H1 (cell line): ENCODE measurements around the gene RAB40A. TPM values are rescaled to one million over a fixed set of nuclear protein-coding genes. Genes with fewer than 3 reads are reported as not detected.

Experiments used
- CTCF ChIA-PET: fragments of 300-600 bp; sonication (Branson Sonifier 250); formaldehyde crosslinking; loops from one replicate; lab custom pipeline; 2021; ENCODE audit not compliant: partially characterized antibody; lab: Charles Lee
- POLR2A ChIA-PET: fragments of 300-600 bp; sonication (Branson Sonifier 250); formaldehyde crosslinking; loops from one replicate; lab custom pipeline; 2021; ENCODE audit warnings: inconsistent platforms; ENCODE audit not compliant: partially characterized antibody; lab: Charles Lee
- DNase-seq, 2 experiments: peaks; one replicate each; pipeline versions ENCODE4 v3.0.0 to v3.0.0-alpha.2; 2010 to 2022; ENCODE audit warnings: low spot score in 2 of 2, low read depth in 1 of 2, mixed read lengths in 1 of 2
- FAIRE-seq: peaks from 2 replicates; lab custom pipeline; 2011; peaks lifted over from hg19 to GRCh38; lab: Jason Lieb, UNC
- H2AFZ ChIP-seq: 2 replicates; pipeline ENCODE4 v1.8.1; 2012; ENCODE audit warnings: low read length, inconsistent platforms
- H2AK5ac ChIP-seq: 2 replicates; pipeline ENCODE4 v1.6.1; 2013; ENCODE audit warnings: low read depth, low read length
- H2BK120ac ChIP-seq: replicated peaks from 2 replicates; pipeline ENCODE3; 2013; ENCODE audit warnings: low read depth, low read length, inconsistent platforms
- H2BK12ac ChIP-seq: 2 replicates; pipeline ENCODE4 v1.6.1; 2013; ENCODE audit warnings: low read depth, low read length
- H2BK15ac ChIP-seq: 2 replicates; pipeline ENCODE4 v1.6.1; 2013; ENCODE audit warnings: low read length
- H2BK20ac ChIP-seq: 2 replicates; pipeline ENCODE4 v1.6.1; 2013; ENCODE audit warnings: low read length
- H2BK5ac ChIP-seq: 2 replicates; pipeline ENCODE4 v1.6.1; 2013; ENCODE audit warnings: low read depth, low read length
- H3K14ac ChIP-seq: 2 replicates; pipeline ENCODE4 v1.6.1; 2013; ENCODE audit warnings: inconsistent platforms; ENCODE audit not compliant: insufficient read length
- H3K18ac ChIP-seq: 2 replicates; pipeline ENCODE4 v1.6.1; 2013; ENCODE audit warnings: low read length; ENCODE audit errors: extremely low read depth
- H3K23ac ChIP-seq: 2 replicates; pipeline ENCODE4 v1.6.1; 2013; ENCODE audit warnings: inconsistent platforms; ENCODE audit not compliant: insufficient read length
- H3K23me2 ChIP-seq: 2 replicates; pipeline ENCODE4 v1.6.1; 2013; ENCODE audit warnings: low read depth, low read length
- H3K27ac ChIP-seq: 2 replicates; pipeline ENCODE4 v1.6.1; 2011; ENCODE audit warnings: low read depth, low read length, inconsistent platforms
- H3K27me3 ChIP-seq, 4 experiments: replicated peaks in 1 of 4; 1 replicate in 1 of 4; 2 replicates in 3 of 4; pipeline versions ENCODE4 v1.6.1 to v1.8.1; 2011 to 2013; ENCODE audit warnings: low read length in 3 of 4, mild to moderate bottlenecking in 3 of 4, inconsistent platforms in 2 of 4, mixed read lengths in 2 of 4, moderate library complexity in 1 of 4; ENCODE audit not compliant: control insufficient read depth in 3 of 4, insufficient read depth in 3 of 4; ENCODE audit errors: extremely low read depth in 1 of 4
- H3K36me3 ChIP-seq, 4 experiments: 2 replicates each; pipeline versions ENCODE4 v1.6.1 to v1.8.1; 2011 to 2013; ENCODE audit warnings: mild to moderate bottlenecking in 4 of 4, low read length in 3 of 4, moderate library complexity in 2 of 4, control low read depth in 1 of 4, inconsistent platforms in 1 of 4; ENCODE audit not compliant: insufficient read depth in 4 of 4, control insufficient read depth in 2 of 4
- H3K4ac ChIP-seq: replicated peaks from 2 replicates; pipeline ENCODE3; 2013; ENCODE audit warnings: low read length, low read depth, mixed read lengths, inconsistent platforms; ENCODE audit not compliant: insufficient read length
- H3K4me1 ChIP-seq, 4 experiments: replicated peaks in 1 of 4; 1 replicate in 1 of 4; 2 replicates in 3 of 4; pipeline versions ENCODE4 v1.6.1 to v1.8.1; 2011 to 2013; ENCODE audit warnings: low read length in 3 of 4, inconsistent platforms in 2 of 4, mixed read lengths in 1 of 4; ENCODE audit not compliant: insufficient read depth in 4 of 4, control insufficient read depth in 3 of 4
- H3K4me2 ChIP-seq, 2 experiments: 2 replicates each; pipeline versions ENCODE4 v1.6.1 to v1.8.1; 2011 to 2013; ENCODE audit warnings: low read depth in 2 of 2, low read length in 2 of 2, control low read depth in 1 of 2, inconsistent platforms in 1 of 2, mild to moderate bottlenecking in 1 of 2; ENCODE audit not compliant: insufficient read depth in 1 of 2
- H3K4me3 ChIP-seq, 4 experiments: fragments of 200-600, 300-600 bp in 1 of 4; sonication (generic), shearing (Covaris generic), sonication (Bioruptor Twin) in 1 of 4; 2 replicates each; pipeline versions ENCODE4 v1.5.1 to v1.8.1; 2011 to 2016; ENCODE audit warnings: low read length in 4 of 4, low read depth in 3 of 4, control low read depth in 2 of 4, inconsistent platforms in 2 of 4, mild to moderate bottlenecking in 2 of 4, mixed read lengths in 1 of 4, moderate library complexity in 1 of 4; ENCODE audit not compliant: insufficient read depth in 2 of 4; ENCODE audit errors: extremely low read depth in 1 of 4
- H3K56ac ChIP-seq: replicated peaks from 2 replicates; pipeline ENCODE3; 2013; ENCODE audit warnings: low read depth, mild to moderate bottlenecking, mixed read lengths, low read length, inconsistent platforms; ENCODE audit not compliant: insufficient read length
- H3K79me1 ChIP-seq: 2 replicates; pipeline ENCODE4 v1.6.1; 2013; ENCODE audit warnings: low read depth, low read length, control low read depth
- H3K79me2 ChIP-seq, 2 experiments: 2 replicates each; pipeline versions ENCODE4 v1.6.1 to v1.8.1; 2012 to 2013; ENCODE audit warnings: low read length in 2 of 2, mild to moderate bottlenecking in 2 of 2, inconsistent platforms in 1 of 2; ENCODE audit not compliant: insufficient read depth in 2 of 2, control insufficient read depth in 1 of 2
- H3K9ac ChIP-seq, 4 experiments: replicated peaks in 1 of 4; 1 replicate in 1 of 4; 2 replicates in 3 of 4; pipeline versions ENCODE4 v1.6.1 to v1.8.1; 2011 to 2013; ENCODE audit warnings: low read depth in 3 of 4, low read length in 3 of 4, control low read depth in 2 of 4, mild to moderate bottlenecking in 2 of 4, moderate library complexity in 2 of 4, inconsistent platforms in 1 of 4; ENCODE audit errors: extremely low read depth in 1 of 4
- H3K9me3 ChIP-seq, 2 experiments: 2 replicates each; pipeline versions ENCODE4 v1.6.1 to v1.8.1; 2012 to 2013; ENCODE audit warnings: mild to moderate bottlenecking in 2 of 2, moderate library complexity in 2 of 2, control low read depth in 1 of 2, inconsistent platforms in 1 of 2, low read depth in 1 of 2, low read length in 1 of 2, mixed read lengths in 1 of 2; ENCODE audit not compliant: insufficient read depth in 2 of 2
- H4K20me1 ChIP-seq, 2 experiments: replicated peaks in 1 of 2; 2 replicates each; pipeline versions ENCODE3 to v1.8.1; 2011 to 2013; ENCODE audit warnings: inconsistent platforms in 2 of 2, low read length in 2 of 2, mild to moderate bottlenecking in 1 of 2; ENCODE audit not compliant: insufficient read depth in 2 of 2, control insufficient read depth in 1 of 2
- H4K5ac ChIP-seq: 2 replicates; pipeline ENCODE4 v1.6.1; 2013; ENCODE audit warnings: low read length, low read depth, mixed read lengths, inconsistent platforms; ENCODE audit not compliant: insufficient read length
- H4K8ac ChIP-seq: 2 replicates; pipeline ENCODE4 v1.8.0; 2013; ENCODE audit warnings: mild to moderate bottlenecking, moderate library complexity, low read length, inconsistent platforms; ENCODE audit not compliant: insufficient read depth; ENCODE audit errors: extremely low read depth
- H4K91ac ChIP-seq: replicated peaks from 2 replicates; pipeline ENCODE3; 2013; ENCODE audit warnings: low read length, mixed read lengths, inconsistent platforms; ENCODE audit not compliant: insufficient read length
- ASH2L ChIP-seq: fragments of 200-600, 300-600 bp; sonication (generic); IDR thresholded peaks from one replicate; pipeline ENCODE4 v1.7.1; 2017; ENCODE audit warnings: low read length
- GTF2F1 ChIP-seq: IDR thresholded peaks from 2 replicates; pipeline ENCODE4 v1.6.1; 2012; ENCODE audit warnings: low read depth, low read length, improper control_type of control experiment, borderline replicate concordance
- KDM1A ChIP-seq: fragments of 200-600, 300-600 bp; sonication (generic); IDR thresholded peaks from 2 replicates; pipeline ENCODE4 v1.7.1; 2016; ENCODE audit warnings: mild to moderate bottlenecking, low read length, borderline replicate concordance
- NANOG ChIP-seq: IDR thresholded peaks from 2 replicates; pipeline ENCODE4 v1.6.1; 2011; ENCODE audit warnings: low read length, low read depth, mild to moderate bottlenecking, inconsistent platforms; ENCODE audit not compliant: insufficient read depth, poor library complexity, severe bottlenecking
- RNF2 ChIP-seq: fragments of 200-900, 300-1000 bp; sonication (generic); IDR thresholded peaks from 2 replicates; pipeline ENCODE4 v1.7.1; 2016; ENCODE audit warnings: borderline replicate concordance, low read depth, mild to moderate bottlenecking, antibody characterized with exemption, low read length; ENCODE audit not compliant: poor library complexity, severe bottlenecking; ENCODE audit errors: missing control alignments
- SAP30 ChIP-seq: fragments of 300-600 bp; sonication (generic); IDR thresholded peaks from 2 replicates; pipeline ENCODE4 v1.7.1; 2012; ENCODE audit warnings: low read length, moderate library complexity, mild to moderate bottlenecking, inconsistent platforms; ENCODE audit not compliant: insufficient read depth, insufficient replicate concordance
- SP4 ChIP-seq: IDR thresholded peaks from 2 replicates; pipeline ENCODE4 v1.6.1; 2012; ENCODE audit warnings: low read length, inconsistent platforms
- SUZ12 ChIP-seq: fragments of 200-600 bp; sonication (generic); IDR thresholded peaks from 2 replicates; pipeline ENCODE4 v1.6.1; 2012; ENCODE audit warnings: mild to moderate bottlenecking, inconsistent platforms, low read length, moderate library complexity, mixed read lengths
- TCF12 ChIP-seq: IDR thresholded peaks from 2 replicates; pipeline ENCODE4 v1.6.1; 2011; ENCODE audit warnings: low read depth, mild to moderate bottlenecking, low read length
- TEAD4 ChIP-seq: IDR thresholded peaks from 2 replicates; pipeline ENCODE4 v1.6.1; 2012; ENCODE audit warnings: low read depth, low read length, inconsistent platforms, mixed read lengths
- WGBS, 2 experiments: shearing (Covaris generic) in 1 of 2; methylation state at CpG; one replicate each; pipeline versions ENCODE4 v1.1.6 to v1.1.7; 2013 to 2015; ENCODE audit warnings: low lambda C conversion rate in 2 of 2, mixed read lengths in 2 of 2, inconsistent platforms in 1 of 2, low coverage in 1 of 2, missing lambda C conversion rate in 1 of 2; ENCODE audit not compliant: insufficient replicate concordance in 2 of 2, insufficient coverage in 1 of 2, insufficient read length in 1 of 2; ENCODE audit errors: extremely low coverage in 1 of 2, missing lambda C conversion rate in 1 of 2; 5-methylcytosine and 5-hydroxymethylcytosine counted together
- polyA plus RNA-seq, 7 experiments: library from polyadenylated mRNA; depleted of rRNA in 3 of 7; stranded (reverse) in 5 of 7; unstranded in 2 of 7; fragments of >200 nt in 5 of 7; fragments of 200-250 nt in 2 of 7; gene quantifications; 1 replicate in 5 of 7; 2 replicates in 1 of 7; 4 replicates in 1 of 7; pipeline versions ENCODE4 v1.2.1 to v1.2.3, GENCODE V29; 2011 to 2013; ENCODE audit warnings: missing spikeins in 2 of 7, mixed read lengths in 2 of 7
- total RNA-seq: library from RNA; stranded (reverse); fragmentation: NEBNext Ultra II Directional; extraction: Animal tissue kit (Norgen Biotek cat#: 25700); gene quantifications from 2 replicates; pipeline ENCODE4 v1.2.1, GENCODE V29; 2021
- TF ChIP-seq, protein P1 (sequence below): IDR thresholded peaks from 2 replicates; pipeline ENCODE4 v1.6.1; 2012; ENCODE audit warnings: low read length, inconsistent platforms
- TF ChIP-seq, protein P2 (sequence below): IDR thresholded peaks from 2 replicates; pipeline ENCODE4 v1.6.1; 2012; ENCODE audit warnings: inconsistent platforms

Gene RAB40A
- total and polyA plus RNA-seq, 2 of the 8 experiments (the other 6 are each of a cell fraction or from before 2014, with no cell fraction given): 0.09 to 0.21 TPM

DNA sequence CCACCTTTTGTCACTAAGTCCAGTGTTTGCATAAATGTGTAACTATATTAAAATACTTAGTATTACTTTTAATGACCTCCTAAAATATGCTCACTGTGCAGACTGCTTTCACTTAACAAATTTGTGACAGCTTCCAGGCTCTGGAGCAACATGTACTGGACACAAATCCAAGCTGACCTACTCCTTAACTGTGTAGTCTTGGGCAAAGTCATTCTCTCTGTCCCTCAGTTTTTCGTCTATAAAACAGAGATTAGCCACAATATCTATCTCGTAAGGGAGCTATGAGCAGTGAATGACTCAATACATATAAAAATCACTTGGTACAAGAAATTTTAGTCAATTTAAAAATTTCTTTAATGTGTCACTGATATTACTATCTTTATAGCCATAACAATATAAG lies 20.4 kb upstream of the RAB40A start:
- Histone ChIP-seq H2BK15ac (no peak overlapping the region), H2AK5ac (no peak overlapping the region), H4K5ac (no peak overlapping the region), H3K23me2 (no peaks in the 10 kb centered on the region), H2BK12ac (no peak overlapping the region), H3K9me3 (no peaks in the 10 kb centered on the region), H2BK20ac (no peak overlapping the region), H3K27ac (no peak overlapping the region), H3K4me3 (no peak overlapping the region), H2BK5ac (no peak overlapping the region), H4K20me1 (no peaks in the 10 kb centered on the region), H3K9ac (no peak overlapping the region), H3K36me3 (no peaks in the 10 kb centered on the region), H4K8ac (no peak overlapping the region), H3K4me2 (no peak overlapping the region), H4K91ac (no peak overlapping the region), H3K79me1 (no peaks in the 10 kb centered on the region), H2BK120ac (no peak overlapping the region), H3K23ac (no peak overlapping the region), H3K79me2 (no peaks in the 10 kb centered on the region), H2AFZ (no peak overlapping the region), H3K14ac (no peak overlapping the region), H3K56ac (no peak overlapping the region), H3K27me3 (no peaks in the 10 kb centered on the region), H3K4me1 (no peaks in the 10 kb centered on the region), H3K4ac (no peak overlapping the region), H3K18ac (no peak overlapping the region)
- DNase-seq (no peak), FAIRE-seq (no peak)
- POLR2A ChIA-PET: no interaction called here
- 91% methylated on average over 2 of the region's 2 CpGs; no CpG with 5 or more reads in 1 of the 2 experiments for WGBS, 2 experiments
- CTCF ChIA-PET: interaction anchor here (1.4 kb wide), 1 partner anchor 14 kb away, joined by 4 read pairs; no protein-coding TSS in a partner anchor
- TF ChIP-seq RNF2: no peak
- TF ChIP-seq KDM1A: no peak
- TF ChIP-seq SAP30: no peak
- TF ChIP-seq ASH2L: no peak
- TF ChIP-seq NANOG: no peak
- TF ChIP-seq, protein P1, sequence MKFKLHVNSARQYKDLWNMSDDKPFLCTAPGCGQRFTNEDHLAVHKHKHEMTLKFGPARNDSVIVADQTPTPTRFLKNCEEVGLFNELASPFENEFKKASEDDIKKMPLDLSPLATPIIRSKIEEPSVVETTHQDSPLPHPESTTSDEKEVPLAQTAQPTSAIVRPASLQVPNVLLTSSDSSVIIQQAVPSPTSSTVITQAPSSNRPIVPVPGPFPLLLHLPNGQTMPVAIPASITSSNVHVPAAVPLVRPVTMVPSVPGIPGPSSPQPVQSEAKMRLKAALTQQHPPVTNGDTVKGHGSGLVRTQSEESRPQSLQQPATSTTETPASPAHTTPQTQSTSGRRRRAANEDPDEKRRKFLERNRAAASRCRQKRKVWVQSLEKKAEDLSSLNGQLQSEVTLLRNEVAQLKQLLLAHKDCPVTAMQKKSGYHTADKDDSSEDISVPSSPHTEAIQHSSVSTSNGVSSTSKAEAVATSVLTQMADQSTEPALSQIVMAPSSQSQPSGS: no peak
- no peak for TF ChIP-seq SUZ12
- TF ChIP-seq SP4: no peak
- TF ChIP-seq GTF2F1: no peak
- TF ChIP-seq, protein P2, sequence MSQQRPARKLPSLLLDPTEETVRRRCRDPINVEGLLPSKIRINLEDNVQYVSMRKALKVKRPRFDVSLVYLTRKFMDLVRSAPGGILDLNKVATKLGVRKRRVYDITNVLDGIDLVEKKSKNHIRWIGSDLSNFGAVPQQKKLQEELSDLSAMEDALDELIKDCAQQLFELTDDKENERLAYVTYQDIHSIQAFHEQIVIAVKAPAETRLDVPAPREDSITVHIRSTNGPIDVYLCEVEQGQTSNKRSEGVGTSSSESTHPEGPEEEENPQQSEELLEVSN: no peak
- no peak for TF ChIP-seq TCF12
- no peak for TF ChIP-seq TEAD4
